ENCODE results near the gene C4orf54.

DNA sequence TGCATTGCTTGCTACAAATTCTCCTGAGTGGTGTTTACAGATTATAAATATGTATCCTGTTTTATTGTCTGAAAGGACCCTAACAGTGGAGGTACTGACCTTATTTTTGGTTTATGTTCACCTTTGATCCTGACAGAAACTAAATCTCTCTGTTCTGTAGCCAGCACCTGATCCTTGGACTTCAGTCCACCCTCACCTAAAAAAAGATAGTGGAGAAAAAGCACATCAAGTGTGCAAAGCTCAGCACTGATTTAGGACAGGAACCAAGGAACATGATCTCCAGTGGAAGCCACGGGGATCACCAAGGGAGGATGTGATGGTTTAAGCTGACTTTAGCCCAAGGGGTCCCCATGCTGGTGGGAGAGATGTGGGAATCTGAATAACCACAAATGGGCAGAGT is 22.3 kb upstream of the C4orf54 start:
- TF ChIP-seq, protein P1, sequence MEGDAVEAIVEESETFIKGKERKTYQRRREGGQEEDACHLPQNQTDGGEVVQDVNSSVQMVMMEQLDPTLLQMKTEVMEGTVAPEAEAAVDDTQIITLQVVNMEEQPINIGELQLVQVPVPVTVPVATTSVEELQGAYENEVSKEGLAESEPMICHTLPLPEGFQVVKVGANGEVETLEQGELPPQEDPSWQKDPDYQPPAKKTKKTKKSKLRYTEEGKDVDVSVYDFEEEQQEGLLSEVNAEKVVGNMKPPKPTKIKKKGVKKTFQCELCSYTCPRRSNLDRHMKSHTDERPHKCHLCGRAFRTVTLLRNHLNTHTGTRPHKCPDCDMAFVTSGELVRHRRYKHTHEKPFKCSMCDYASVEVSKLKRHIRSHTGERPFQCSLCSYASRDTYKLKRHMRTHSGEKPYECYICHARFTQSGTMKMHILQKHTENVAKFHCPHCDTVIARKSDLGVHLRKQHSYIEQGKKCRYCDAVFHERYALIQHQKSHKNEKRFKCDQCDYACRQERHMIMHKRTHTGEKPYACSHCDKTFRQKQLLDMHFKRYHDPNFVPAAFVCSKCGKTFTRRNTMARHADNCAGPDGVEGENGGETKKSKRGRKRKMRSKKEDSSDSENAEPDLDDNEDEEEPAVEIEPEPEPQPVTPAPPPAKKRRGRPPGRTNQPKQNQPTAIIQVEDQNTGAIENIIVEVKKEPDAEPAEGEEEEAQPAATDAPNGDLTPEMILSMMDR (IDR thresholded peaks at IDR 0.05): no peak
- TF ChIP-seq POLR2A (IDR thresholded peaks at IDR 0.05): no peak

Data from tibial nerve (tissue), 3 donors.